NCI-H2196 treated with DMSO at 0.1 percent for 48 hours (cell line): ENCODE data around the gene DHDDS.
A peak's percentile ranks its signal among the peaks of the same experiment; 100 is the strongest.

Source experiments
- DNase-seq: peaks from one replicate; lab custom pipeline; 2025; ENCODE audit not compliant: unreplicated experiment; lab: John Stamatoyannopoulos, UW

DHDDS gene

GRCh38 chr1:26417111-26417759 is 14.9 kb upstream of the DHDDS start:
- peak; percentile 56 for DNase-seq

GRCh38 chr1:26418865-26419349 is 13.2 kb upstream of the DHDDS start:
- DNase-seq, result no peak

- DNase-seq, result no peak
Observed at GRCh38 chr1:26419494-26419893, 12.6 kb upstream of the DHDDS start.

- DNase-seq, result no peak
Observed at GRCh38 chr1:26429721-26430120, 2.4 kb upstream of the DHDDS start.

GRCh38 chr1:26432793-26433192 is 672 bp downstream of the DHDDS start:
- no peak for DNase-seq

GRCh38 chr1:26434161-26434752 is 2.1 kb downstream of the DHDDS start:
- no peak for DNase-seq

GRCh38 chr1:26438041-26438440 is 5.9 kb downstream of the DHDDS start:
- DNase-seq, result no peak

- no peak for DNase-seq
Observed at GRCh38 chr1:26440259-26440658, 8.1 kb downstream of the DHDDS start.

- no peak for DNase-seq
Observed at GRCh38 chr1:26449868-26450267, 17.7 kb downstream of the DHDDS start.

GRCh38 chr1:26450908-26451307 is 18.8 kb downstream of the DHDDS start:
- DNase-seq, result no peak

- no peak for DNase-seq
Observed at GRCh38 chr1:26452459-26453183, 20.5 kb downstream of the DHDDS start.

- no peak for DNase-seq
Observed at GRCh38 chr1:26459148-26459547, 27.0 kb downstream of the DHDDS start.

GRCh38 chr1:26459573-26460031 is 27.5 kb downstream of the DHDDS start:
- DNase-seq, result peak; percentile 82

- no peak for DNase-seq
Observed at GRCh38 chr1:26468911-26469310, 36.8 kb downstream of the DHDDS start.

GRCh38 chr1:26469558-26469957 is 37.4 kb downstream of the DHDDS start:
- DNase-seq, result no peak

GRCh38 chr1:26470878-26471497 is 38.9 kb downstream of the DHDDS start:
- DNase-seq, result no peak

GRCh38 chr1:26471498-26472319 is 39.6 kb downstream of the DHDDS start:
- DNase-seq, result peak; percentile 91

- no peak for DNase-seq
Observed at GRCh38 chr1:26472320-26472900, 40.3 kb downstream of the DHDDS start, which contains the start of gene HMGN2. HMGN2 (plus strand) TSS chr1:26472440; CDS start chr1:26472613, 173 bp downstream.

GRCh38 chr1:26472901-26473845 is 41.1 kb downstream of the DHDDS start:
- DNase-seq, result peak; percentile 89
